ENCODE results near the gene CGNL1. TPM values are rescaled to one million over a fixed set of nuclear protein-coding genes. Genes with fewer than 3 reads are reported as not detected.

The CGNL1 gene
- total RNA-seq, 6 donors from 2014 or later = 40.1 to 81.8 (median 63.0) TPM

- Histone ChIP-seq H3K4me3 (no peak overlapping the region), H3K9me3 (no peaks in the 10 kb centered on the region), H3K4me1 (peaks cover 17 to 25% (median 20%) of the 10 kb centered on the region in 4 donors), H3K36me3 (no peaks in the 10 kb centered on the region), H3K27me3 (no peaks in the 10 kb centered on the region), H3K27ac (no peak overlapping the region)
- no peak for DNase-seq
- TF ChIP-seq POLR2AphosphoS5 (IDR thresholded peaks at IDR 0.05) (no peak), EP300 (IDR thresholded peaks at IDR 0.05) (no peak), CTCF (IDR thresholded peaks at IDR 0.05) (no peak), POLR2A (IDR thresholded peaks at IDR 0.05) (no peak)
- WGBS, 2 donors = 48 to 64% methylated on average over 2 of the region's 2 CpGs
- ATAC-seq (ENCODE audit: low FRiP score in 2 of 2) = no peak
These were observed 118.7 kb downstream of the CGNL1 start for GRCh38 chr15:57495041-57495440.

- peak in 1 of 2 donors; percentile 43 for ATAC-seq (ENCODE audit: low FRiP score in 2 of 2)
- WGBS, 2 donors = 66 to 84% methylated on average over 2 of the region's 2 CpGs
- peaks cover 17 to 25% (median 20%) of the 10 kb centered on the region in 4 donors for H3K4me1 ChIP-seq
These were observed 119.4 kb downstream of the CGNL1 start for GRCh38 chr15:57495554-57496165.

GRCh38 chr15:57496594-57496945 lies 120.3 kb downstream of the CGNL1 start:
- ATAC-seq (ENCODE audit: low FRiP score in 2 of 2) = peak in 1 of 2 donors; percentile 16
- Histone ChIP-seq H3K27ac (peak overlapping the region; percentile 56 to 79 (median 66)), H3K36me3 (no peaks in the 10 kb centered on the region), H3K4me1 (peaks cover 17 to 25% (median 20%) of the 10 kb centered on the region in 4 donors), H3K9me3 (no peaks in the 10 kb centered on the region), H3K4me3 (no peak overlapping the region), H3K27me3 (no peaks in the 10 kb centered on the region)
- WGBS, 2 donors = 94 to 100% methylated on average over 1 of the region's 1 CpG
- no peak for DNase-seq
- TF ChIP-seq EP300 (IDR thresholded peaks at IDR 0.05) (no peak), POLR2AphosphoS5 (IDR thresholded peaks at IDR 0.05) (no peak), CTCF (IDR thresholded peaks at IDR 0.05) (no peak), POLR2A (IDR thresholded peaks at IDR 0.05) (no peak)

More at GRCh38 chr15:57495554-57496165, 119.4 kb downstream of the CGNL1 start:
- no peaks in the 10 kb centered on the region for H3K27me3 ChIP-seq
- H3K4me3 ChIP-seq = no peak overlapping the region
- H3K36me3 ChIP-seq = no peaks in the 10 kb centered on the region
- H3K9me3 ChIP-seq = no peaks in the 10 kb centered on the region
- peak overlapping the region in 3 of 4 donors; percentile 56 to 72 (median 60) for H3K27ac ChIP-seq
- no peak for DNase-seq
- TF ChIP-seq EP300 (IDR thresholded peaks at IDR 0.05) (no peak), POLR2AphosphoS5 (IDR thresholded peaks at IDR 0.05) (no peak), CTCF (IDR thresholded peaks at IDR 0.05) (no peak), POLR2A (IDR thresholded peaks at IDR 0.05) (no peak)

- TF ChIP-seq CTCF (IDR thresholded peaks at IDR 0.05) (no peak), POLR2AphosphoS5 (IDR thresholded peaks at IDR 0.05) (peak in 1 of 2 donors; percentile 67)
- no peaks in the 10 kb centered on the region for H3K36me3 ChIP-seq
- H3K9me3 ChIP-seq = no peaks in the 10 kb centered on the region
- peak in 1 of 2 donors; percentile 50 for ATAC-seq (ENCODE audit: low FRiP score in 2 of 2)
- no peak overlapping the region for H3K4me3 ChIP-seq
- H3K27me3 ChIP-seq = no peaks in the 10 kb centered on the region
- WGBS, 2 donors = 61 to 63% methylated on average over 14 to 15 of the region's 15 CpGs
- peak; percentile 41 to 72 for DNase-seq
- peak overlapping the region; percentile 56 to 79 (median 66) for H3K27ac ChIP-seq
- peaks cover 17 to 25% (median 20%) of the 10 kb centered on the region in 4 donors for H3K4me1 ChIP-seq
These were observed 120.9 kb downstream of the CGNL1 start for GRCh38 chr15:57496946-57497869.

Measured in upper lobe of left lung (tissue), 6 donors.